HepG2 (cell line): ENCODE data around the gene MT1G. TPM values are rescaled to one million over a fixed set of nuclear protein-coding genes. Genes with fewer than 3 reads are reported as not detected.
A peak's percentile ranks its signal among the peaks of the same experiment; 100 is the strongest.

Source experiments
- BRF2 ChIP-seq: sonication (generic); formaldehyde crosslinking; IDR thresholded peaks from 2 replicates; pipeline ENCODE4 v1.8.1; 2022; ENCODE audit warnings: mild to moderate bottlenecking, missing genetic modification reagents
- CTCF ChIP-seq: sonication (generic); formaldehyde crosslinking; IDR thresholded peaks from 2 replicates; pipeline ENCODE4 v1.5.0; 2020; ENCODE audit warnings: mild to moderate bottlenecking, missing genetic modification reagents, moderate library complexity
- HDAC2 ChIP-seq: sonication (generic); formaldehyde crosslinking; IDR thresholded peaks from 2 replicates; pipeline ENCODE4 v1.4.0; 2020; ENCODE audit warnings: missing genetic modification reagents
- HES4 ChIP-seq: sonication (generic); formaldehyde crosslinking; IDR thresholded peaks from 2 replicates; pipeline ENCODE4 v1.9.0; 2021; ENCODE audit warnings: mild to moderate bottlenecking, missing genetic modification reagents, borderline replicate concordance
- HOXA3 ChIP-seq: sonication (generic); formaldehyde crosslinking; IDR thresholded peaks from 2 replicates; pipeline ENCODE4 v1.5.0; 2020; ENCODE audit warnings: missing genetic modification reagents
- IRF9 ChIP-seq: sonication (generic); formaldehyde crosslinking; IDR thresholded peaks from 2 replicates; pipeline ENCODE4 v1.8.0; 2022; ENCODE audit warnings: missing genetic modification reagents, mild to moderate bottlenecking, borderline replicate concordance
- KDM5A ChIP-seq: fragments of 200-600 bp; sonication (generic); IDR thresholded peaks from 2 replicates; pipeline ENCODE4 v1.7.0; 2018; ENCODE audit warnings: antibody characterized with exemption, mild to moderate bottlenecking, low read length, borderline replicate concordance
- PHF5A ChIP-seq: IDR thresholded peaks from one replicate; pipeline ENCODE4 v1.6.1; 2018; ENCODE audit warnings: low read depth, missing genetic modification reagents; ENCODE audit not compliant: unreplicated experiment
- RORA ChIP-seq: sonication (generic); formaldehyde crosslinking; IDR thresholded peaks from 2 replicates; pipeline ENCODE4 v1.5.0; 2020; ENCODE audit warnings: mild to moderate bottlenecking, missing genetic modification reagents, moderate library complexity
- SIN3A ChIP-seq: IDR thresholded peaks from 2 replicates; pipeline ENCODE4 v1.6.1; 2011; ENCODE audit warnings: low read depth, mild to moderate bottlenecking, control low read depth, low read length, borderline replicate concordance
- SP2 ChIP-seq: sonication (generic); formaldehyde crosslinking; IDR thresholded peaks from 2 replicates; pipeline ENCODE4 v1.5.1; 2020; ENCODE audit warnings: mild to moderate bottlenecking, missing genetic modification reagents
- TBL1XR1 ChIP-seq: fragments of 150-350 bp; IDR thresholded peaks from 2 replicates; pipeline ENCODE4 v1.6.1; 2014; ENCODE audit warnings: borderline replicate concordance, low read length; ENCODE audit not compliant: partially characterized antibody
- TCF7 ChIP-seq: sonication (generic); IDR thresholded peaks from 2 replicates; pipeline ENCODE4 v1.6.1; 2016; ENCODE audit warnings: antibody characterized with exemption, low read depth
- TP53 ChIP-seq: sonication (generic); formaldehyde crosslinking; conservative IDR thresholded peaks from 2 replicates; pipeline ENCODE4 v1.4.0; 2020; ENCODE audit warnings: missing genetic modification reagents
- ZBTB1 ChIP-seq: sonication (generic); formaldehyde crosslinking; IDR thresholded peaks from 2 replicates; pipeline ENCODE4 v1.4.0; 2020; ENCODE audit warnings: missing genetic modification reagents, borderline replicate concordance
- ZNF30 ChIP-seq: sonication (generic); formaldehyde crosslinking; IDR thresholded peaks from 2 replicates; pipeline ENCODE4 v1.5.0; 2020; ENCODE audit warnings: mild to moderate bottlenecking, missing genetic modification reagents
- ZSCAN5A ChIP-seq: sonication (generic); formaldehyde crosslinking; IDR thresholded peaks from 2 replicates; pipeline ENCODE4 v1.8.0; 2022; ENCODE audit warnings: mild to moderate bottlenecking, missing genetic modification reagents, borderline replicate concordance
- polyA plus RNA-seq, 8 experiments: library from polyadenylated mRNA; depleted of rRNA in 3 of 8; stranded (reverse) in 7 of 8; unstranded in 1 of 8; fragments of >200 nt; fragmentation: Illumina TruSeq in 4 of 8; extraction: Trizol in 4 of 8; gene quantifications; 2 replicates each; pipeline versions ENCODE4 v1.2.1 to v1.2.3, GENCODE V29; 2011 to 2016; ENCODE audit warnings: low read depth in 4 of 8, missing spikeins in 1 of 8, mixed read lengths in 1 of 8; ENCODE audit not compliant: insufficient read depth in 1 of 8
- total RNA-seq, 5 experiments: library from RNA; depleted of rRNA; stranded (reverse); fragments of >200 nt; fragmentation: Illumina TruSeq; extraction: Trizol; gene quantifications; 2 replicates each; pipeline ENCODE4 v1.2.3, GENCODE V29; 2016; ENCODE audit warnings: low read depth in 1 of 5
- TF ChIP-seq, protein P1 (sequence below): sonication (generic); formaldehyde crosslinking; IDR thresholded peaks from 2 replicates; pipeline ENCODE4 v1.9.0; 2021; ENCODE audit warnings: missing genetic modification reagents, mild to moderate bottlenecking, borderline replicate concordance
- TF ChIP-seq, protein P2 (sequence below): sonication (generic); formaldehyde crosslinking; IDR thresholded peaks from 2 replicates; pipeline ENCODE4 v1.8.1; 2023; ENCODE audit warnings: mild to moderate bottlenecking, inconsistent platforms, moderate library complexity, missing genetic modification reagents, borderline replicate concordance

MT1G gene
- total and polyA plus RNA-seq, 2 of the 13 experiments (the other 11 are each of a cell fraction or from before 2014, with no cell fraction given), result 3.6 to 377 TPM

DNA sequence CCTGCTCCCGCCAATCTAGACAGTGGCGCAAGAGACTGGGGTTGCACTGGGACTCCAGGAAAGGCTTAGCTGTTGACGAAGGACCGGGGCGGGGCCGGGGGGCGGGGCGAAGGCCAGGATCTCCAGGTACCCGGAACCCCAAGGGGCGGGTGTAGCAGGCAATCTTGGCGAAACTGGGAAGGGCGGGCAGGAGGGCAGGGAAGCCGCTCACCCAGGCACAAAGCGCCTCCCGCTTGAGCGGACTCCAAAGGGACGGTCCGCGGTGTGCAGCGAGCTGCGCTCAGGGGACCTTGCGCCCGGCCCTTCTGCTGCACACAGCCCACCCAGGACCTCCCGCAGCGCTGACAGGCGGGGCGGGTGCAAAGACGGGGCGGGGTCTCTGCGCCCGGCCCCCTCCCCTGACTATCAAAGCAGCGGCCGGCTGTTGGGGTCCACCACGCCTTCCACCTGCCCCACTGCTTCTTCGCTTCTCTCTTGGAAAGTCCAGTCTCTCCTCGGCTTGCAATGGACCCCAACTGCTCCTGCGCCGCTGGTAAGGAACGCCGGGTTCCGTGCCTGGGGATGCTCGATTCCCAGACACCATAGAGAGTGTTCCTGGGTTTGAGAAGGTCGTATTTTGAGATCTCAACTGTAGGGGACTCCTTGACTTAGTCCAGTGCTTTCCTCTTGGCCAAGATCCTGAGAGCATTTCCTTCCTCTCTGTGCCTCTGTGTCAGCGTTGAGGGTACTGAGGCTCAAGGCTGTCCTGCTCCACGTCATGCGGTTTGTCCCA lies 10.1 kb downstream of the MT1G start, which contains the start of gene MT1F (continued):
- TF ChIP-seq SIN3A (peak; percentile 46; the same call in 1 of the 2 replicates), PHF5A (no peak), SP2 (CRISPR knock-in tag) (no peak), HDAC2 (CRISPR knock-in tag) (no peak; the same call in 1 of the 2 replicates), BRF2 (CRISPR knock-in tag) (no peak), TCF7 (no peak; the same call in 1 of the 2 replicates), ZNF30 (CRISPR knock-in tag) (no peak), IRF9 (CRISPR knock-in tag) (peak; percentile 85; the same call in 1 of the 2 replicates), CTCF (CRISPR knock-in tag) (peak; percentile 45), HES4 (CRISPR knock-in tag) (no peak), HOXA3 (peak; percentile 34; the same call in 1 of the 2 replicates), RORA (CRISPR knock-in tag) (no peak), ZBTB1 (CRISPR knock-in tag) (no peak), TP53 (CRISPR knock-in tag) (no peak), ZSCAN5A (CRISPR knock-in tag) (no peak), KDM5A (no peak), TBL1XR1 (no peak)
- TF ChIP-seq, protein P1, sequence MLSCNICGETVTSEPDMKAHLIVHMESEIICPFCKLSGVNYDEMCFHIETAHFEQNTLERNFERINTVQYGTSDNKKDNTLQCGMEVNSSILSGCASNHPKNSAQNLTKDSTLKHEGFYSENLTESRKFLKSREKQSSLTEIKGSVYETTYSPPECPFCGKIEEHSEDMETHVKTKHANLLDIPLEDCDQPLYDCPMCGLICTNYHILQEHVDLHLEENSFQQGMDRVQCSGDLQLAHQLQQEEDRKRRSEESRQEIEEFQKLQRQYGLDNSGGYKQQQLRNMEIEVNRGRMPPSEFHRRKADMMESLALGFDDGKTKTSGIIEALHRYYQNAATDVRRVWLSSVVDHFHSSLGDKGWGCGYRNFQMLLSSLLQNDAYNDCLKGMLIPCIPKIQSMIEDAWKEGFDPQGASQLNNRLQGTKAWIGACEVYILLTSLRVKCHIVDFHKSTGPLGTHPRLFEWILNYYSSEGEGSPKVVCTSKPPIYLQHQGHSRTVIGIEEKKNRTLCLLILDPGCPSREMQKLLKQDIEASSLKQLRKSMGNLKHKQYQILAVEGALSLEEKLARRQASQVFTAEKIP, result no peak
- TF ChIP-seq, protein P2, sequence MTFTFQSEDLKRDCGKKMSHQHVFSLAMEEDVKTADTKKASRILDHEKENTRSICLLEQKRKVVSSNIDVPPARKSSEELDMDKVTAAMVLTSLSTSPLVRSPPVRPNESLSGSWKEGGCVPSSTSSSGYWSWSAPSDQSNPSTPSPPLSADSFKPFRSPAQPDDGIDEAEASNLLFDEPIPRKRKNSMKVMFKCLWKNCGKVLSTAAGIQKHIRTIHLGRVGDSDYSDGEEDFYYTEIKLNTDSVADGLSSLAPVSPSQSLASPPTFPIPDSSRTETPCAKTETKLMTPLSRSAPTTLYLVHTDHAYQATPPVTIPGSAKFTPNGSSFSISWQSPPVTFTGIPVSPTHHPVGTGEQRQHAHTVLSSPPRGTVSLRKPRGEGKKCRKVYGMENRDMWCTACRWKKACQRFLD (CRISPR knock-in tag), result peak; percentile 28; the same call in 1 of the 2 replicates
